ENCODE results near the gene DUSP1.
"Not testable (repeated sequence)": the region's sequence is repeated elsewhere in the genome, so short reads cannot be mapped to it uniquely, and the experiment has no call there.

DUSP1 gene

GRCh38 chr5:172789687-172790495, 18.9 kb upstream of the DUSP1 start:
- Histone ChIP-seq H3K9ac (ENCODE audit: insufficient read length, low read depth) (no peak overlapping the region), H3K4me3 (ENCODE audit: insufficient read length, low read depth) (no peak overlapping the region), H3K27me3 (ENCODE audit: insufficient read depth, insufficient read length) (no peaks in the 10 kb centered on the region), H3K4me1 (ENCODE audit: insufficient read depth, insufficient read length) (peaks cover 5% of the 10 kb centered on the region), H3K36me3 (ENCODE audit: insufficient read depth, insufficient read length, low read length) (no peaks in the 10 kb centered on the region), H3K9me3 (ENCODE audit: insufficient read depth, low read length) (no peaks in the 10 kb centered on the region)
- no peak for DNase-seq (ENCODE audit: low read depth, low spot score)
- no peak for TF ChIP-seq SUZ12 (IDR thresholded peaks at IDR 0.05; ENCODE audit: extremely low read depth, insufficient read depth, insufficient read length)
- no peak for TF ChIP-seq ZNF274 (IDR thresholded peaks at IDR 0.05; ENCODE audit: low read depth, low read length)

- no peaks in the 10 kb centered on the region for H3K9me3 ChIP-seq (ENCODE audit: insufficient read depth, low read length)
- no peak for DNase-seq (ENCODE audit: low read depth, low spot score)
- H3K36me3 ChIP-seq (ENCODE audit: insufficient read depth, insufficient read length, low read length) = no peaks in the 10 kb centered on the region
- TF ChIP-seq SUZ12 (IDR thresholded peaks at IDR 0.05; ENCODE audit: extremely low read depth, insufficient read depth, insufficient read length) (no peak), YY1 (IDR thresholded peaks at IDR 0.05; ENCODE audit: insufficient read depth, insufficient read length) (no peak), ZNF274 (IDR thresholded peaks at IDR 0.05; ENCODE audit: low read depth, low read length) (no peak)
- H3K9ac ChIP-seq (ENCODE audit: insufficient read length, low read depth) = no peak overlapping the region
- H3K4me1 ChIP-seq (ENCODE audit: insufficient read depth, insufficient read length) = peaks cover 5% of the 10 kb centered on the region
- H3K4me3 ChIP-seq (ENCODE audit: insufficient read length, low read depth) = no peak overlapping the region
- no peaks in the 10 kb centered on the region for H3K27me3 ChIP-seq (ENCODE audit: insufficient read depth, insufficient read length)
These were observed 18.0 kb upstream of the DUSP1 start for GRCh38 chr5:172788771-172789686.

GRCh38 chr5:172787538-172787937, 16.5 kb upstream of the DUSP1 start:
- H3K36me3 ChIP-seq (ENCODE audit: insufficient read depth, insufficient read length, low read length); DNase-seq (ENCODE audit: low read depth, low spot score): not testable (repeated sequence)

GRCh38 chr5:172786736-172787462, 15.9 kb upstream of the DUSP1 start:
- H3K4me3 ChIP-seq (ENCODE audit: insufficient read length, low read depth) = no peak overlapping the region
- H3K4me1 ChIP-seq (ENCODE audit: insufficient read depth, insufficient read length) = peaks cover 5% of the 10 kb centered on the region
- H3K27me3 ChIP-seq (ENCODE audit: insufficient read depth, insufficient read length) = no peaks in the 10 kb centered on the region
- no peak overlapping the region for H3K9ac ChIP-seq (ENCODE audit: insufficient read length, low read depth)
- TF ChIP-seq SUZ12 (IDR thresholded peaks at IDR 0.05; ENCODE audit: extremely low read depth, insufficient read depth, insufficient read length) (no peak), ZNF274 (IDR thresholded peaks at IDR 0.05; ENCODE audit: low read depth, low read length) (no peak), YY1 (IDR thresholded peaks at IDR 0.05; ENCODE audit: insufficient read depth, insufficient read length) (no peak)
- no peaks in the 10 kb centered on the region for H3K36me3 ChIP-seq (ENCODE audit: insufficient read depth, insufficient read length, low read length)
- no peak for DNase-seq (ENCODE audit: low read depth, low spot score)
- H3K9me3 ChIP-seq (ENCODE audit: insufficient read depth, low read length) = no peaks in the 10 kb centered on the region

More at GRCh38 chr5:172787538-172787937, 16.5 kb upstream of the DUSP1 start:
- not testable (repeated sequence) for H3K9ac ChIP-seq (ENCODE audit: insufficient read length, low read depth); H3K4me3 ChIP-seq (ENCODE audit: insufficient read length, low read depth); H3K9me3 ChIP-seq (ENCODE audit: insufficient read depth, low read length); H3K4me1 ChIP-seq (ENCODE audit: insufficient read depth, insufficient read length); H3K27me3 ChIP-seq (ENCODE audit: insufficient read depth, insufficient read length)

GRCh38 chr5:172785429-172786088, 14.6 kb upstream of the DUSP1 start:
- no peak for TF ChIP-seq YY1 (IDR thresholded peaks at IDR 0.05; ENCODE audit: insufficient read depth, insufficient read length)
- no peak for TF ChIP-seq SUZ12 (IDR thresholded peaks at IDR 0.05; ENCODE audit: extremely low read depth, insufficient read depth, insufficient read length)
- TF ChIP-seq ZNF274 (IDR thresholded peaks at IDR 0.05; ENCODE audit: low read depth, low read length) = no peak
- Histone ChIP-seq H3K9ac (ENCODE audit: insufficient read length, low read depth) (no peak overlapping the region), H3K36me3 (ENCODE audit: insufficient read depth, insufficient read length, low read length) (no peaks in the 10 kb centered on the region), H3K4me1 (ENCODE audit: insufficient read depth, insufficient read length) (peaks cover 5% of the 10 kb centered on the region), H3K4me3 (ENCODE audit: insufficient read length, low read depth) (no peak overlapping the region), H3K9me3 (ENCODE audit: insufficient read depth, low read length) (no peaks in the 10 kb centered on the region), H3K27me3 (ENCODE audit: insufficient read depth, insufficient read length) (no peaks in the 10 kb centered on the region)
- DNase-seq (ENCODE audit: low read depth, low spot score) = no peak

GRCh38 chr5:172784162-172784561, 13.2 kb upstream of the DUSP1 start:
- H3K27me3 ChIP-seq (ENCODE audit: insufficient read depth, insufficient read length); H3K9me3 ChIP-seq (ENCODE audit: insufficient read depth, low read length); H3K9ac ChIP-seq (ENCODE audit: insufficient read length, low read depth); H3K36me3 ChIP-seq (ENCODE audit: insufficient read depth, insufficient read length, low read length); H3K4me1 ChIP-seq (ENCODE audit: insufficient read depth, insufficient read length); DNase-seq (ENCODE audit: low read depth, low spot score); H3K4me3 ChIP-seq (ENCODE audit: insufficient read length, low read depth): not testable (repeated sequence)

- not testable (repeated sequence) for H3K4me1 ChIP-seq (ENCODE audit: insufficient read depth, insufficient read length); H3K4me3 ChIP-seq (ENCODE audit: insufficient read length, low read depth)
These were observed 12.3 kb upstream of the DUSP1 start for GRCh38 chr5:172783319-172783718.

More at GRCh38 chr5:172783319-172783718, 12.3 kb upstream of the DUSP1 start:
- H3K36me3 ChIP-seq (ENCODE audit: insufficient read depth, insufficient read length, low read length); H3K9ac ChIP-seq (ENCODE audit: insufficient read length, low read depth); H3K27me3 ChIP-seq (ENCODE audit: insufficient read depth, insufficient read length); H3K9me3 ChIP-seq (ENCODE audit: insufficient read depth, low read length); DNase-seq (ENCODE audit: low read depth, low spot score): not testable (repeated sequence)

Data from NT2/D1 (cell line).